ENCODE data around the gene PLEKHA6. TPM values are rescaled to one million over a fixed set of nuclear protein-coding genes. Genes with fewer than 3 reads are reported as not detected.

Gene PLEKHA6
- polyA plus RNA-seq, 3 donors: 0.08 TPM; not detected in 1

DNA sequence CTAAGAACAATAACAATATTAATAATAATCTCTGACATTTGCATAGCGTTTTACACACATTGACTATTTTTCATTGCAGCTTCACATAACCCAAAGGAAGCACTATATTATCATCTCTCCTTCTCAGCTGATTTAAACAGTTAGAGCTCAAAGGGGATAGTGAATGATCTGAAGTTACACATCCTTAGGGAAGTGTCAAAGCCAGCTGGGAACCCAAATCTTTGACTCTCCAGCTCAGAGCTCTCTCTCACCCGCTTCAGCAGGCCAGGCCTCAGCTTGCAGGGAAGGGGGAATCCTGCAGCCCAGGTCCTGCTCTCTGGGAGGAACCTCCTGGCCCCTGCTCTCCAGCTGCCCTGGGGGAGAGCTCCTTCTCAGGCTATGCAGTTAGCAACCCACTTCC is 26.3 kb downstream of the PLEKHA6 start:
- peaks cover 0 to 5% (median 3%) of the 10 kb centered on the region in 3 donors for H3K27me3 Mint-ChIP-seq (ENCODE audit: low read depth in 3 of 3)
- no peak overlapping the region for H3K9ac ChIP-seq (ENCODE audit: insufficient read depth, low read length, poor library complexity, severe bottlenecking)

DNA sequence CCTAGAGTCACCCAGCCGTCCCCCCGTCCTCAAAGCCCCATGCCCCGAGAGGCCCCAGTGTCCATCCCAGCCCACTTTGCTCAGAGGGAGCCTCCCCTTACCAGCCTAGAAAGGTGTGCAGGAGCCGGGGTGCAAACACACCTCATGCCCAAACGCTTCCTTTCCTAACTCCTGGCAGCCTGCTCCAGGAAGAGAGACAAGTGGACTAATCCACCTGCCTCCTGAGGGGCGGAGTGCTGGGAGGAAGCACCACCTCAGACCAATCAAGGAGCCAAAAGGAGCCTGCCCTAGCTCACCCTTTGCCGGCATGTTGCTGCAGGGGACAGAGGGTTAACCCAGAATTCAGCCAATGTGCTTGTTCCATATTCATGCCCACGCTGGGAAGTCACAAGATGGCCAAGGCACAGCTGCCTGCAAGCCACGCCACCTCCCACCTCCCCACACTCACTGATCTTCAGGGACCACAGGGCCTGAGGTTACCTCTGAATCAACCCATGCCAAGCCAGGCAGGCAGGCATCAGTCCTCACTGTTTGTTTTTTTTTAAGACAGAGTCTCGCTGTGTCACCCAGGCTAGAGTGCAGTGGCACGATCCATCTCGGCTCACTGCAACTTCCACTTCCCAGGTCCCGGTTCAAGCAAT is 27.8 kb downstream of the PLEKHA6 start:
- no peak overlapping the region for H3K27ac ChIP-seq (ENCODE audit: low read depth in 1 of 2, low read length in 2 of 2)
- 97% methylated on average over 11 of the region's 13 CpGs for WGBS (ENCODE audit: insufficient coverage)
- DNase-seq: no peak
- peaks cover 0 to 5% (median 3%) of the 10 kb centered on the region in 3 donors for H3K27me3 Mint-ChIP-seq (ENCODE audit: low read depth in 3 of 3)
- peaks cover 0 to 2% (median 0%) of the 10 kb centered on the region in 7 donors for H3K9me3 Mint-ChIP-seq
- intact Hi-C loops (cut with micrococcal nuclease): no loop called here
- H3K4me2 ChIP-seq (replicated peaks; ENCODE audit: extremely low read depth, low read length, poor library complexity, severe bottlenecking): no peak overlapping the region
- H3K79me2 ChIP-seq (ENCODE audit: insufficient read depth, low read length): no peaks in the 10 kb centered on the region
- H3K27ac Mint-ChIP-seq: no peak overlapping the region
- H3K36me3 Mint-ChIP-seq: no peaks in the 10 kb centered on the region
- TF ChIP-seq, protein P1, sequence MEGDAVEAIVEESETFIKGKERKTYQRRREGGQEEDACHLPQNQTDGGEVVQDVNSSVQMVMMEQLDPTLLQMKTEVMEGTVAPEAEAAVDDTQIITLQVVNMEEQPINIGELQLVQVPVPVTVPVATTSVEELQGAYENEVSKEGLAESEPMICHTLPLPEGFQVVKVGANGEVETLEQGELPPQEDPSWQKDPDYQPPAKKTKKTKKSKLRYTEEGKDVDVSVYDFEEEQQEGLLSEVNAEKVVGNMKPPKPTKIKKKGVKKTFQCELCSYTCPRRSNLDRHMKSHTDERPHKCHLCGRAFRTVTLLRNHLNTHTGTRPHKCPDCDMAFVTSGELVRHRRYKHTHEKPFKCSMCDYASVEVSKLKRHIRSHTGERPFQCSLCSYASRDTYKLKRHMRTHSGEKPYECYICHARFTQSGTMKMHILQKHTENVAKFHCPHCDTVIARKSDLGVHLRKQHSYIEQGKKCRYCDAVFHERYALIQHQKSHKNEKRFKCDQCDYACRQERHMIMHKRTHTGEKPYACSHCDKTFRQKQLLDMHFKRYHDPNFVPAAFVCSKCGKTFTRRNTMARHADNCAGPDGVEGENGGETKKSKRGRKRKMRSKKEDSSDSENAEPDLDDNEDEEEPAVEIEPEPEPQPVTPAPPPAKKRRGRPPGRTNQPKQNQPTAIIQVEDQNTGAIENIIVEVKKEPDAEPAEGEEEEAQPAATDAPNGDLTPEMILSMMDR (IDR thresholded peaks at IDR 0.05): no peak
- no peak overlapping the region for H3K4me3 Mint-ChIP-seq
- no peaks in the 10 kb centered on the region for H4K20me1 ChIP-seq (ENCODE audit: insufficient read depth, low read length)
- no peaks in the 10 kb centered on the region for H3K27me3 ChIP-seq (ENCODE audit: control insufficient read depth in 2 of 2, insufficient read depth in 2 of 2, low read length in 2 of 2)
- H2AFZ ChIP-seq (ENCODE audit: insufficient read depth, low read depth, low read length, poor library complexity, severe bottlenecking): no peak overlapping the region
- no peaks in the 10 kb centered on the region for H3K36me3 ChIP-seq (replicated peaks in 1 of 2; ENCODE audit: control insufficient read depth in 1 of 2, insufficient read depth in 2 of 2, low read length in 2 of 2)
- H3K4me1 Mint-ChIP-seq: peaks cover 2% of the 10 kb centered on the region
- H3K4me1 ChIP-seq (ENCODE audit: control insufficient read depth in 1 of 2, insufficient read depth in 2 of 2, low read length in 2 of 2): no peaks in the 10 kb centered on the region
- no peak overlapping the region for H3K4me3 ChIP-seq (replicated peaks in 1 of 3; ENCODE audit: low read depth in 2 of 3, low read length in 3 of 3)
- H3K9me3 ChIP-seq (replicated peaks in 1 of 2; ENCODE audit: control insufficient read depth in 1 of 2, insufficient read depth in 1 of 2, low read length in 2 of 2): no peaks in the 10 kb centered on the region
- no peak overlapping the region for H3K9ac ChIP-seq (ENCODE audit: insufficient read depth, low read length, poor library complexity, severe bottlenecking)

More for the DNA sequence above, 26.3 kb downstream of the PLEKHA6 start:
- H3K36me3 Mint-ChIP-seq: no peaks in the 10 kb centered on the region
- no peaks in the 10 kb centered on the region for H3K79me2 ChIP-seq (ENCODE audit: insufficient read depth, low read length)
- no peak overlapping the region for H2AFZ ChIP-seq (ENCODE audit: insufficient read depth, low read depth, low read length, poor library complexity, severe bottlenecking)
- DNase-seq: no peak
- H3K36me3 ChIP-seq (replicated peaks in 1 of 2; ENCODE audit: control insufficient read depth in 1 of 2, insufficient read depth in 2 of 2, low read length in 2 of 2): no peaks in the 10 kb centered on the region
- H3K4me1 Mint-ChIP-seq: peaks cover 2% of the 10 kb centered on the region
- no peaks in the 10 kb centered on the region for H3K4me1 ChIP-seq (ENCODE audit: control insufficient read depth in 1 of 2, insufficient read depth in 2 of 2, low read length in 2 of 2)
- H3K27ac Mint-ChIP-seq: no peak overlapping the region
- H3K9me3 ChIP-seq (replicated peaks in 1 of 2; ENCODE audit: control insufficient read depth in 1 of 2, insufficient read depth in 1 of 2, low read length in 2 of 2): no peaks in the 10 kb centered on the region
- no CpG with 5 or more reads among the region's 2 CpGs for WGBS (ENCODE audit: insufficient coverage)
- H3K4me3 Mint-ChIP-seq: no peak overlapping the region
- intact Hi-C loops (cut with micrococcal nuclease): no loop called here
- H3K9me3 Mint-ChIP-seq: peaks cover 0 to 2% (median 0%) of the 10 kb centered on the region in 7 donors
- H3K4me3 ChIP-seq (replicated peaks in 1 of 3; ENCODE audit: low read depth in 2 of 3, low read length in 3 of 3): no peak overlapping the region
- H3K27ac ChIP-seq (ENCODE audit: low read depth in 1 of 2, low read length in 2 of 2): no peak overlapping the region
- TF ChIP-seq, protein P1 (IDR thresholded peaks at IDR 0.05): no peak
- no peak overlapping the region for H3K4me2 ChIP-seq (replicated peaks; ENCODE audit: extremely low read depth, low read length, poor library complexity, severe bottlenecking)
- no peaks in the 10 kb centered on the region for H4K20me1 ChIP-seq (ENCODE audit: insufficient read depth, low read length)
- H3K27me3 ChIP-seq (ENCODE audit: control insufficient read depth in 2 of 2, insufficient read depth in 2 of 2, low read length in 2 of 2): no peaks in the 10 kb centered on the region

All from CD14-positive monocyte (primary cell).